Hepatocyte (in vitro differentiated cells): ENCODE results near the gene ASL.
"Not testable (repeated sequence)": the region's sequence is repeated elsewhere in the genome, so short reads cannot be mapped to it uniquely, and the experiment has no call there.

Experiments used
- EZH2 ChIP-seq: fragments of 200-600 bp; sonication (generic); IDR thresholded peaks from 2 replicates; pipeline ENCODE4 v1.6.1; 2016; ENCODE audit warnings: antibody characterized with exemption, mild to moderate bottlenecking, borderline replicate concordance
- TF ChIP-seq, protein P1 (sequence below): fragments of 200-600 bp; sonication (generic); IDR thresholded peaks from 2 replicates; pipeline ENCODE4 v1.5.1; 2016; ENCODE audit warnings: antibody characterized with exemption, mild to moderate bottlenecking; ENCODE audit not compliant: poor library complexity

DNA sequence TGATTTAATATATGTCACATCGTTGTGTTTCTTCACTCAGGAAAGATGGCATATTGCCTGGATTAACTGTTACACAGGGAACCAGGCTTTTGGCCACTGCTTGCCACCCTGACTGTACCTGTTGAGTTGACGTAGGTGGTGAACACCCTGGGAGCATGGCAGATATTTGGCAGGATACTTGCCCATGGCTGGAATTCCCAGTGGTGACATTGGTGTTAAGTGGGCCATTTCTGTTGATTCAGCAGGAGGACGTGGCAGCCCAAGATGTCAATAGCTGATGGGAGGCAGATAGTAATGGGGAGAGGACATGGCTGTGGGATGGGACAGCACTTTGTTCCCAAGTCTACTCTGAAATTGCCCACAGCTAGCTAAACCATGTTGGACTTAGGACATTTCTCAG, 51.6 kb downstream of the ASL start:
- TF ChIP-seq, protein P1, sequence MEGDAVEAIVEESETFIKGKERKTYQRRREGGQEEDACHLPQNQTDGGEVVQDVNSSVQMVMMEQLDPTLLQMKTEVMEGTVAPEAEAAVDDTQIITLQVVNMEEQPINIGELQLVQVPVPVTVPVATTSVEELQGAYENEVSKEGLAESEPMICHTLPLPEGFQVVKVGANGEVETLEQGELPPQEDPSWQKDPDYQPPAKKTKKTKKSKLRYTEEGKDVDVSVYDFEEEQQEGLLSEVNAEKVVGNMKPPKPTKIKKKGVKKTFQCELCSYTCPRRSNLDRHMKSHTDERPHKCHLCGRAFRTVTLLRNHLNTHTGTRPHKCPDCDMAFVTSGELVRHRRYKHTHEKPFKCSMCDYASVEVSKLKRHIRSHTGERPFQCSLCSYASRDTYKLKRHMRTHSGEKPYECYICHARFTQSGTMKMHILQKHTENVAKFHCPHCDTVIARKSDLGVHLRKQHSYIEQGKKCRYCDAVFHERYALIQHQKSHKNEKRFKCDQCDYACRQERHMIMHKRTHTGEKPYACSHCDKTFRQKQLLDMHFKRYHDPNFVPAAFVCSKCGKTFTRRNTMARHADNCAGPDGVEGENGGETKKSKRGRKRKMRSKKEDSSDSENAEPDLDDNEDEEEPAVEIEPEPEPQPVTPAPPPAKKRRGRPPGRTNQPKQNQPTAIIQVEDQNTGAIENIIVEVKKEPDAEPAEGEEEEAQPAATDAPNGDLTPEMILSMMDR, result not testable (repeated sequence)
- TF ChIP-seq EZH2, result not testable (repeated sequence)
